Measurements from ENCODE around the gene MLN. TPM values are rescaled to one million over a fixed set of nuclear protein-coding genes. Genes with fewer than 3 reads are reported as not detected.

MLN gene
- total RNA-seq, 1 experiment from 2014 or later, result not detected

- peak; percentile 85 for DNase-seq (ENCODE audit: low spot score)
These were observed 14.9 kb downstream of the MLN start, which contains the start of gene LEMD2 for GRCh38 chr6:33788694-33789549. Gene LEMD2 (minus strand): TSS chr6:33789130. CDS start chr6:33789116, 14 bp downstream.

- peak; percentile 46 for DNase-seq (ENCODE audit: low spot score)
These were observed 15.7 kb downstream of the MLN start for GRCh38 chr6:33787954-33788693.

GRCh38 chr6:33787346-33787953, 16.4 kb downstream of the MLN start:
- no peak for DNase-seq (ENCODE audit: low spot score)

GRCh38 chr6:33786736-33787135, 17.1 kb downstream of the MLN start:
- no peak for DNase-seq (ENCODE audit: low spot score)

DNA sequence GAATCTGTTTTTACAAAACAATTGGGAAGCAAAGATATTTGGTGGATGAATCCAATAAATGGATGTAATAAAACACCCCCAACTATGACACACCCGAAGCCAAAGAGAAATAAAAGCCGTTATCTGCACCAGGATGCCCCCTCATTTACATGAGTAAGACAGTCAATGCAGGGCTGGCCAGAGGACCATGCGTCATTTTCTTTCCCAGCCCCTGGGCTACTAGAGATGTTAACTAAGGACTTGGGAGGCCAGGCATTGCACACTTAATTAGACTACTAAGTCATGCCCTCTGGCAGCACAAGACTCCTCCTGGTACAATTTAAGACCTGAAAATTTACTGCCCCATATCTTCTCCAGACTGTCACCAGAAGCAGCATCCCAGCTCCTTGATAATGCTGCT, 18.0 kb downstream of the MLN start:
- DNase-seq (ENCODE audit: low spot score), result no peak

GRCh38 chr6:33784787-33785186, 19.0 kb downstream of the MLN start:
- DNase-seq (ENCODE audit: low spot score), result no peak

DNA sequence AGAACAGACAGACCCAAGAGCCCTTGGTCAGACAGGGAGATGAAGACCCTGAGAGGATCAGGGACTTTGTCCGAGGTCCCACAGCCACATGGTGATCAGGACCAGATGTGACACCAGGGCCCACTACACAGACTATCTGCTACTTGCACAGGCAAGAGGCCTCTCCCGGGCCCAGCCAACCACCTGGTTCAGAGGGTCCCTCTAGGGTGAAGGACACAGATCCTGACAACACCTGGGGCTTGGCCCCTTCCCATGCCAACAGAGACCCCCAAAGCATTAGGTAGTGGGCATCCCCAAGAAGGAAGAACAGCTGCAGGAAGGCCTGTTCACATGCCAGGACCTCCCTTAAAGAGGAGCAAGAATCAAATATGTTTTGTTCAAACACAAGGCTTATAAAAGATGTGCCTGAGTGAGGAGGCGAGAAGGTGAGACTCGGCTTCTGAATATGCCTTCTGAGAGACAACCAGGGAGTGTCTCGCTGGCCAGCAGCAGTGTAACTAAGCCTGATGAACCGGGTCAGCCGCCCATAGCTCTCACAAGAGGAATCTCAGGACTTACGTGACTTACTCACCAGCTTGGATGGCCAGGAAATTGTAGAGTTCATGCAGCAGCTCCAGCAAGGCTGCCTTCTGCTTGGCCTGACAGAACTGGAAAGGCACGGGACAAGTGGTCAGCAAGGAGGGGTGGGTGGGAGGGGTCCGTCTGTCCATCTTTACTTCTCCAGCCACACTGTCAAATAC, 19.9 kb downstream of the MLN start:
- DNase-seq (ENCODE audit: low spot score), result no peak

GRCh38 chr6:33782561-33782960, 21.2 kb downstream of the MLN start:
- DNase-seq (ENCODE audit: low spot score), result no peak

GRCh38 chr6:33781131-33781975, 22.4 kb downstream of the MLN start:
- DNase-seq (ENCODE audit: low spot score), result no peak

DNA sequence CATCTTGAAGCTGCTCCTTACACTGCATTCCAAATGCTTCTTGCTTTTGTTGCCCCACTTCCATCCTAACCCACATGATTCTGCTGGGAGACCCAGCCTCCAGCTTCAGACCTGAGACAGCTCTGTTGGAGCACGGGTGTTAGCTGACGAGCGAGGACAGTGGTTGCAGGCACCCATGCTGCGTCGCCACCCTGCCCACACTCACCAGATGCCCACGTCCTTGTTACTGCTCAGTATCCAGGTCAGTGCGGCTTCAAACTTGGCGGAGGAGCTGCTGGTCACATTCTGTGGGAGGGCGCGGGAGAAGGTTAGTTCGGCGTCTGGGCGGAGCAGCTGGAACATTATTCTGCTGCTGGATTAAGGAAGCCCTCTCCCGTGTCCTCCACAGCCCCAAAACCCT, 23.9 kb downstream of the MLN start:
- DNase-seq (ENCODE audit: low spot score), result no peak

- no peak for DNase-seq (ENCODE audit: low spot score)
These were observed 24.5 kb downstream of the MLN start for GRCh38 chr6:33779290-33779689.

- no peak for DNase-seq (ENCODE audit: low spot score)
These were observed 25.2 kb downstream of the MLN start for GRCh38 chr6:33778444-33779121.

GRCh38 chr6:33777398-33778388, 26.1 kb downstream of the MLN start:
- DNase-seq (ENCODE audit: low spot score), result no peak

- DNase-seq (ENCODE audit: low spot score), result no peak
These were observed 27.0 kb downstream of the MLN start for GRCh38 chr6:33776764-33777163.

- DNase-seq (ENCODE audit: low spot score), result no peak
These were observed 27.6 kb downstream of the MLN start for GRCh38 chr6:33776186-33776585.

- no peak for DNase-seq (ENCODE audit: low spot score)
These were observed 29.0 kb downstream of the MLN start for GRCh38 chr6:33774774-33775173.

DNA sequence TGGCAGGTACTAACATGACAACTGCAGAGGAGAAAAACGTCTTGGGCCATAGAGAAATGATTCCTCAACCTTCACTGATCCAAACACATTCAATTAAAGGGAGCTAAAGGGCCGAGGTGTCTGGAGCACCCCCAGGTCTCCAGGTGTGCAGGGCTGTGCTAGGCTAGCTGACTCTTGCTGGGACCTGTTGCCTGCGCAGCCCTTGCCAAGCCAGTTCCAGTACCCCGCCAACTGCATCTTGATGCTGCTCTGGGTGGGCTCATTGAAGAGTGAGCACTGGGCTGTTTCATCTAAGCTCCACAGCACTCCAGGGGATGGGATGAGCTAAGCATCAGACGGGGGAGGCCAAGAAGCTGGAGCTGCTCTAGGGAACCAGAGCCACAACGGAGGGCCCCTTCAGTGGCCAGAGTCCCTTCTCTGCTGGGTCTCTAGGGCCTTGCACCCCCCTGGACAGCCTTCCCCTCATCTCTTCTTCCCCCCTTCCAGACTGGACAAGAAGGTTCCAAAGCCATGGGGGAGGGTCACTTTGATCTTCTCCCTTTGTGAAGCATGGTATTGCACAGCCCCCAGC, 30.8 kb downstream of the MLN start:
- DNase-seq (ENCODE audit: low spot score), result no peak

DNA sequence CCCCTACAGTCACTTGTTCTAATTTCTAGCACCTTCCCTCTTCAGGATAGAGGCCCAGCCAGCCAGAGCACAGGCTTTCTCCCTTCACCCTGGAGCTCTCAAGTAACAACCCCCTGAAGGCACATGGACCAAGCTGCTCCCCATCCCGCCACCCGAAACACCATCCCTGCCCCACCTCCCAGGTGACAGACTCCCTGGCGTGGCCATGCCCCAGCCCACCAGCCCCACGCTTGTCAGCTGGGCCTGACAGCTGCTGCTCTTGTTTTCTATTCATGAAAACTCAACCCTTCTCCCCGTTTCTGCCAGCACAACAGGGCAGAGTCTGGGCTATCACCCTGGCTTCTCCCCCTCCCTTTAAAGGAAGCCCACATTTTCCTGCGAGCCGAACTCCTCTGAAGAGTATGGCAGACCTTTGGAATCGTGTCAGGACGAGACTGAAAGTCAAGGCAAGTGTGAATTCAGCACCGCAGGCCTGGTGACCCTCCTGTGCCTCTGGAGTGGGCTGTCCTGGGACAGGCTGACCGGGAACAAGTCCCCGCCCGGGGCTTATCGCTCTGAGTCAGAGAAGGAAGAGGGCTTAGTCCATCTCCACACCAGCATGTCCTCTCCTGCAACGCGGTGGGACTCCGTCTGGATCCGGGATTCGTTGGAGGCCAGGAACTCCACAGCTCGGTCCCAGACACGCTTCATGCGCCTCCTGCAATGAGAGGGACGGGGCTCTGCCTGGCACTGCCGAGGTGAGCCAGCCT, 31.5 kb downstream of the MLN start:
- DNase-seq (ENCODE audit: low spot score), result no peak

Measured in HT-29 (cell line).